Activated naive CD4-positive, alpha-beta T cell treated with anti-CD3 and anti-CD28 coated beads, Interleukin-2, amount 50 U/mL, for 72 hours (primary cell): ENCODE data around the gene CUL4A. TPM values are rescaled to one million over a fixed set of nuclear protein-coding genes. Genes with fewer than 3 reads are reported as not detected.
A peak's percentile ranks its signal among the peaks of the same experiment; 100 is the strongest.

Source experiments
- ATAC-seq, 2 donors: fragments of 150-1000 bp; cut with Tn5 transposase; 2 replicates each; pipeline ENCODE4 v1.10.0; 2021; ENCODE audit warnings: mild to moderate bottlenecking in 2 of 2, moderate library complexity in 2 of 2
- DNase-seq, 2 donors: peaks; one replicate each; pipeline ENCODE4 v3.0.0; 2021 to 2022; ENCODE audit warnings: low spot score in 2 of 2
- H3K27ac Mint-ChIP-seq, 2 donors: one replicate each; pipeline ENCODE4 v1.8.0; 2022; ENCODE audit warnings: mild to moderate bottlenecking in 2 of 2, mixed read lengths in 2 of 2
- H3K36me3 Mint-ChIP-seq, 2 donors: one replicate each; pipeline ENCODE4 v1.8.0; 2022; ENCODE audit warnings: mixed read lengths in 2 of 2
- H3K9me3 Mint-ChIP-seq, 2 donors: one replicate each; pipeline ENCODE4 v1.8.0; 2022; ENCODE audit warnings: mixed read lengths in 2 of 2
- total RNA-seq, 2 donors: library from RNA; stranded (reverse); gene quantifications; one replicate each; pipeline ENCODE4 v1.2.3, GENCODE V29; 2022

Gene CUL4A
- total RNA-seq, 2 donors from 2014 or later: 59.7 to 87.1 TPM

DNA sequence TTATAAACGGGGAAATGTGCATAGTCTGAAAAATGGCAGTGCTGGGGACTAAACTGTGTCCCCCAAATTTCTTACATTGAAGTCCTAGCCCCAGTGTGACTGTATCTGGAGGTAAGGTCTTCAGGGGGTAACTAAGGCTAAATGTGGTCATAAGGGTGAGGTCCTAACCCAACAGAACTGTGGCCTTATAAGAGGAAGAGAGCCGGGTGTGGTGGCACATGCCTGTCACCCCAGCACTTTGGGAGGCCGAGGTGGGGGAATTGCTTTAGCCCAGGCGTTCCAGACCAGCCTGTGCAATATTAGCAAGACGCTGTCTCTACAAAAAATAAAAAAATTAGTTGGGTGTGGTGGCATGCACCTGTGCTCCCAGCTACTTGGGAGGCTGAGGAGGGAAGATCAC is 33.1 kb upstream of the CUL4A start:
- peak in 1 of 2 donors; percentile 94 for ATAC-seq
- Mint-ChIP-seq H3K27ac (peak overlapping the region; percentile 74 to 94), H3K36me3 (peaks cover 18 to 40% of the 10 kb centered on the region in 2 donors), H3K9me3 (no peaks in the 10 kb centered on the region)
- no peak for DNase-seq

DNA sequence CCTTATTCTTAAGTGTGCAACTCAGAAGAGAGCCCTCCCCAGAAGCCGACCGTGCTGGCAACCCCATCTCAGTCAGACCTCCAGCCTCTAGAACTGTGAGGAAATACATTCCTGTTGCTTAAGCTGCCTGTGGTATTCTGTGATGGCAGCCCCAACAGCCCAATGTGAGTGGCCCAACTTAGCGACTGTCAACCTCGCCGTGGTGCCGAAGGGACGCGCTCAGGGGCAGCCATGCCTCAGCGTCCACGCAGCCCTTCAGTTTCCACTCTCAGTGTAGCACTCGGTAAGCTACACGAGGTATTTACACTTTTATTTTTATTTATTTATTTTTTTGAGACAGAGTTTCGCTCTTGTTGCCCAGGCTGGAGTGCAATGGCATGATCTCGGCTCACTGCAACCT is 32.6 kb upstream of the CUL4A start:
- peaks cover 18 to 40% of the 10 kb centered on the region in 2 donors for H3K36me3 Mint-ChIP-seq
- no peak for DNase-seq
- H3K27ac Mint-ChIP-seq: peak overlapping the region in 1 of 2 donors; percentile 74
- H3K9me3 Mint-ChIP-seq: no peaks in the 10 kb centered on the region
- no peak for ATAC-seq

DNA sequence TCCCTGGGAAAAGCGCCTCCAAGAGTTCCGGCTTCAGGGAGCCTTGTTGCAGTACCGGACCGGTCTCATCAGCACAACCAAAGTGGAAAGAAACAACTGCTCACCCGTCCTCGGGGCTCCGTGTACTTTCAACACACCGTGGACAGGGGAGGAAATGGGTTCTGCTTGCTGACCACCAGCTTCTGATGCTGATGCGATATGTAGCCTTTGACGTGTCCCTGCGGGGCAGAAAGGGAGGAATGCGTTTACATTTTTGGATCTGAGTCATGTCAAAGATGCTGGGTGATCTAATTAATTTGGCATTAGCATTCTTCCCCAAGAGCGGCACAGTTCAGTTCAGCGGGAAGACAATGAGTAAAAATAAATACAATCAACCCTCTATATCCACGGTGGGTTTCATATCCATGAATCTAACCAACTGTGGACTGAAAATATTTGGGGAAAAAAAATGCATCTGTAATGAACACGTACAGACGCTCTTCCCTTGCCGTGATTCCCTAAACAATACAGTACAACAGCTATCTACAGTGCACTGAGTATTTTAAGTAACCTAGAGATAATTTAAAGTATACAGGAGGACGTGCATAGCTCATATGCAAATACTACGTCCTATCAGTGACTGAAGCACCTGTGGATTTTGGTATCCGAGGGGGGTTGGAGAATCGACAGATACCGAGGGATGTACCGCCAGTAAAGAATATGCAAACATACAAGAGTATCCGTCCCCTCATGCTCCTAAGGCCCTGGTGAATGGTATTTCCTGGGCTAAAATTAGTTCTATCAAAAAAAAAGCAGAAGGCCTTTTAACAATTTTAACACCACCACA is 31.1 kb upstream of the CUL4A start:
- DNase-seq (no peak), ATAC-seq (no peak)
- no peaks in the 10 kb centered on the region for H3K9me3 Mint-ChIP-seq
- no peak overlapping the region for H3K27ac Mint-ChIP-seq
- peaks cover 18 to 40% of the 10 kb centered on the region in 2 donors for H3K36me3 Mint-ChIP-seq

GRCh38 chr13:113178896-113179167 is 30.6 kb upstream of the CUL4A start:
- Mint-ChIP-seq H3K36me3 (peaks cover 18 to 40% of the 10 kb centered on the region in 2 donors), H3K9me3 (no peaks in the 10 kb centered on the region), H3K27ac (no peak overlapping the region)
- ATAC-seq (no peak), DNase-seq (no peak)

GRCh38 chr13:113179374-113180230 is 29.8 kb upstream of the CUL4A start:
- H3K27ac Mint-ChIP-seq: no peak overlapping the region
- no peaks in the 10 kb centered on the region for H3K9me3 Mint-ChIP-seq
- DNase-seq: no peak
- H3K36me3 Mint-ChIP-seq: peaks cover 18 to 40% of the 10 kb centered on the region in 2 donors
- ATAC-seq: no peak

DNA sequence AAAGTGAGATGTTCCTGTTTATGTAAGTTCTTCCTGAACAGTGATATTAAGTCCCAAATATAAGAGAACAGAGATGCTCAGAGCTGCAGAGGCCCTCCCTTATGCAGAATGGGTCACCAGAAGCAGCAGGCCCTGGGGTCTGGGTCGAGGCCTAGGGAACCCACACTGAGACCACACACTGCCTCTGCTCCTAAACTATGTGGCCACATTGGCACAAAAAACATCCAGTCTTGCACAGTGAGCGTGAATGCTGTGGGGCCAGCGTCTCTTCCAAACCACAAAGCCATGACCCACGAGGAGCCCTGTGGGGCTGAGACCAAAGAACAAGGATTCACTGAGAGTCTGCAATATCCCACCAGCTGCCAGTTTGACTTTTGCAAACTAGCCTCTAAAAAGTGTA is 27.4 kb upstream of the CUL4A start:
- Mint-ChIP-seq H3K9me3 (no peaks in the 10 kb centered on the region), H3K27ac (peak overlapping the region; percentile 14 to 46), H3K36me3 (peaks cover 23 to 25% of the 10 kb centered on the region in 2 donors)
- ATAC-seq (no peak), DNase-seq (no peak)

DNA sequence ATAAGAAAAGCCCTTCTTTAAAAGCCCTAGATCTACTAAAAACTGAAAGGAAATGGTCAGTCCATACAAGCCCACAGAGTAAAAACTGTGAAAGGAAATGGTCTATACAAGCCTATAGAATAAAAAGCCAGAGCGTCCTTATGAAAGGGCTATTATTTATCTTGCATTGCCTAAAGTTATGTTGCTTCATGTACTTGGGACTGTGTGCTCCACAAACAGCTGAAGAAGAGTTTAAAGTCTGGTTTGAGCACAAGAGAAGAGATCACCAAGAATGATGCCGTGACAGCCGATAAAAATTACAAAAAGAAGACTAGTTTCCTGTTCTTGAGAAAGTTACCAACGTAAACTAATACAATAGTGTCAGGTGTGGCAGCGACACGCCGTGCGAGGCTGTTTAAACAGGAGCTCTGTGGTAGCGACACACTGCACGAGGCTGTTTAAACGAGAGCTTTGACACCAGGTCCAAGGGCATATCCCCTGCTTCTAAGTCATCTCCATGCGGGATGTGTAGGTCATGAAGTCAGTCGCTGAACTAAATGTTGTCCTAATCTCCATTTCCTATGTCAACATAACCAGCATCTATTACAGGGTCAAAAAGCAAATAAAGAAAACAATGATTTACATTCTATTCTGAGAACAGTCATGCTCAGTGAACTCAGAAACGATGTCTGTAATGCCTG is 25.8 kb upstream of the CUL4A start:
- ATAC-seq (no peak), DNase-seq (no peak)
- H3K36me3 Mint-ChIP-seq: peaks cover 24 to 41% of the 10 kb centered on the region in 2 donors
- no peaks in the 10 kb centered on the region for H3K9me3 Mint-ChIP-seq
- peak overlapping the region in 1 of 2 donors; percentile 50 for H3K27ac Mint-ChIP-seq

DNA sequence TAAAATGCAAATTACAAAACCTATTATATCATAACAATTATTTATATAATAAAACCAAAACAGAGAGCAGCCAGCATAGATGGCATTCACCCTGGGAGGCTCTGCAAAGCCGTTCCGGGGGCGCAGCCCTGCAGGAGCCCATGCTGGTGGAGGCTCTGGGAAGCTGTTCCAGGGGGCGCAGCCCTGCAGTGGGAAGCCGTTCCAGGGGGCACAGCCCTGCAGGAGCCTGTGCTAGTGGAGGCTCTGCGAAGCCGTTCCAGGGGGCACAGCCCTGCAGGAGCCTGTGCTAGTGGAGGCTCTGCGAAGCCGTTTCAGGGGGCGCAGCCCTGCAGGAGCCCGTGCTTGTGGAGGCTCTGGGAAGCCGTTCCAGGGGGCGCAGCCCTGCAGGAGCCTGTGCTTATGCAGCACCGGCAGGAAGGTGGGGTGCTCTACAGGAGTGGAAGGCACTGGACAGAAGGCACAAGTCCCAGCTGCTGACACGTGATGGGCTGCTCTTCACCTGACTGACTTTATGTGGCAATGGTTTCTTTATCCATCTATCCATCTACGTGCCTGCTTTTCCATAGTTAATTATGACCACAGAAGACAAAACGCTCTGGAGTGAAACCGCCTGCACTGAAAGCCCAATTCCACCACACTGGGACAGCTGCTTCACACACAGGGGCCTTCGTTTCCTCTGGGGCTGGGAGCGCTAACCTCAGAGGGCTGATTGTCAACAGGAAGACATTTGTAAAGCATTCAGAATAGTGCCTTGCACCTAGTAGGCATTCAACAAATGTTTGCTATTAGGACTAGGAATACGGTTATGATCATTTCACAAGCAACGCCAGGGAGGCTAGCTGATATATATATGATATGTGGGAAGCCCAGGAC is 24.6 kb upstream of the CUL4A start:
- DNase-seq (no peak), ATAC-seq (no peak)
- Mint-ChIP-seq H3K27ac (peak overlapping the region in 1 of 2 donors; percentile 87), H3K9me3 (peaks cover 0 to 6% of the 10 kb centered on the region in 2 donors), H3K36me3 (peaks cover 27 to 50% of the 10 kb centered on the region in 2 donors)

DNA sequence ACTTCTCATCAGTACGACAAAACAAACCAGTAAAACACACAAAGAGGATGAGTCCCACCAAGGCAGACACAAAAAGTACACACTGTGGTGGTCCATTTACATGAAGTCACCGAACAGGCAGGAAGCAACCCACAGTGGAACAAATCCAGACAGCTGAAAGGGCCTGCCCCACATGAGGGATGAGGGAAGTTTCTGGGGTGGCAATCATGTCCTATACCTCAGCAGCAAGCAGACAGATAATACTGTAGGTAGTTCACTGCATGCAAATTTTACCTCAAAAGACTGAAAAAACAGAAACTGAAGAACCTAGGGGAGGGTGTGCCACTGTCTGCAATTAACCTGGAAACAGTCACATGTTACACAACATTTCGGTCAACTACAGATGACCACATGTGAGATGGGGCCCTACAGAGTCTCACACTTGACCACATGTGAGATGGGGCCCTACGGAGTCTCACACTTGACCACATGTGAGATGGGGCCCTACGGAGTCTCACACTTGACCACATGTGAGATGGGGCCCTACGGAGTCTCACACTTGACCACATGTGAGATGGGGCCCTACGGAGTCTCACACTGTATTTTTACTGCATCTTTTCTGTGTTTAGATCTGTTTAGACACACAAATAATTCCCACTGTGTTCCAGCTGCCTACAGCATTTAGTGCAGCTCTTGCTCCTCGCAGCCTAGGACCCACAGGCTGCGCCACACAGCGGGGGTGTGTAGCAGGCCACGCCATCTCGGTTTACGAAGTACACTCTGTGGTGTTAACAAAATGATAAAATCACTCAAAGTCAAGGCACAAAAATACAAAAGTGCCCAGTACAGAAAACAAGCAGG is 23.1 kb upstream of the CUL4A start:
- DNase-seq (no peak), ATAC-seq (peak in 1 of 2 donors; percentile 71)
- H3K27ac Mint-ChIP-seq: peak overlapping the region; percentile 9 to 85
- H3K36me3 Mint-ChIP-seq: peaks cover 18 to 49% of the 10 kb centered on the region in 2 donors
- peaks cover 0 to 6% of the 10 kb centered on the region in 2 donors for H3K9me3 Mint-ChIP-seq

- peak; percentile 53 to 68 for DNase-seq
- Mint-ChIP-seq H3K27ac (peak overlapping the region; percentile 48 to 85), H3K36me3 (peaks cover 18 to 49% of the 10 kb centered on the region in 2 donors), H3K9me3 (peaks cover 0 to 6% of the 10 kb centered on the region in 2 donors)
- peak; percentile 91 to 99 for ATAC-seq
Measured at GRCh38 chr13:113187263-113187669, 22.1 kb upstream of the CUL4A start.

DNA sequence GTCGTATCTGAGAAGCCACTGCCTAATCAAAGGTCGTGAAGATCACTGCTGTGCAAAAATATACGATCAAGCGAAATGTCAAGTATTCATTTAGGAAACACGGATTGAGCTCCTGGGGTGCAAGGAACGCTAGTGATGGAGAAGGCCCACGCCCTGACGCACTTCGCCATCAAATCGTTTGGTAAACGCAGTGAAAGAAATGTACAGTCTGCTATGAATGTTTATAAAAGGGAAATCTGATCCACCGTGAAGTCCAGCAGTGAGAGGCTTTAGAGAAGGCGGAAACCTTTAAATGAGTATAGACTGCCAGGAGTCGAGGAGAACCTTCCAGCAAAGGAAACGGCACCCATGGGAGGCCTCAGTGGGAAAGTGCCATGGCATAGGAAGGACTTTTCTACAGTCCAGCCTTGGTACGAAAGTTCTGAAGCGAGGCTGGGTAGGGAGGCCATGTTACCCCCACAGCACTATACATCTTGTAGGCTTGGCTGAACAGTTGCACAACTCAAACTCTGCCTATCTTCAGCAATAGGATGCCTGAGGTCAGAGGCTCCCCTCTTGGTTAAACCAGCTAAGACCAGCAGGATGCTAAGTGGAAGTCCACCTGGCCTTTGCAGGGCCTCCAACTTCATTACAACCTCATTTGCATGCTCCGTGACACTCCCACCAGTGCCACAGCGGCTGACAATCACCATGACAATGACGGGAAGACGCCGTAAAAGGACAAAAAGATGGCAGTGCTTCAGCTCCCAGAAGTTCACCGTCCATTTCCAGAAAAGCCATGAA is 21.3 kb upstream of the CUL4A start:
- no peak for DNase-seq
- no peak for ATAC-seq
- peak overlapping the region; percentile 45 to 77 for H3K27ac Mint-ChIP-seq
- H3K9me3 Mint-ChIP-seq: peaks cover 0 to 6% of the 10 kb centered on the region in 2 donors
- H3K36me3 Mint-ChIP-seq: peaks cover 18 to 49% of the 10 kb centered on the region in 2 donors

DNA sequence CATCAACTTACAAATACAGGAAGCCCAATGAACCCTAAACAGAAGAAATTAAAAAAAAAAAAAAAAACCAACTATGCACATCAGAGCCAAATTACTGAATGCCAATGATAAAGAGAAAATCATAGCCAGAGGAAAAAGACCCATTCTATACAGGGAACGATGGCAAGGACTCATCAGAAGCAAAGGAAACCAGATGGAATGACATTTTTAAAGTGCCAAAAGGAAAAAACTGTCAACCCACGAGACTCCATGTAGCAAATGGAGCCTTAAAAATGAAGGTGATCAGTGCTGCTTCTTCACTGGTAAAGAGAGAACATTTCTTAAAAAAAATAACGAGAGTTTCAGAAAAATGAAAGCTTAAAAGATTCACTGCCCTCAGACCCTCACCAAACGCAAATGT is 19.2 kb upstream of the CUL4A start:
- DNase-seq: no peak
- Mint-ChIP-seq H3K36me3 (peaks cover 18 to 45% of the 10 kb centered on the region in 2 donors), H3K9me3 (peaks cover 0 to 6% of the 10 kb centered on the region in 2 donors), H3K27ac (no peak overlapping the region)
- ATAC-seq: no peak

- H3K36me3 Mint-ChIP-seq: peaks cover 18 to 32% of the 10 kb centered on the region in 2 donors
- DNase-seq (no peak), ATAC-seq (no peak)
- peaks cover 0 to 6% of the 10 kb centered on the region in 2 donors for H3K9me3 Mint-ChIP-seq
- no peak overlapping the region for H3K27ac Mint-ChIP-seq
Measured at GRCh38 chr13:113192279-113192678, 17.1 kb upstream of the CUL4A start.

DNA sequence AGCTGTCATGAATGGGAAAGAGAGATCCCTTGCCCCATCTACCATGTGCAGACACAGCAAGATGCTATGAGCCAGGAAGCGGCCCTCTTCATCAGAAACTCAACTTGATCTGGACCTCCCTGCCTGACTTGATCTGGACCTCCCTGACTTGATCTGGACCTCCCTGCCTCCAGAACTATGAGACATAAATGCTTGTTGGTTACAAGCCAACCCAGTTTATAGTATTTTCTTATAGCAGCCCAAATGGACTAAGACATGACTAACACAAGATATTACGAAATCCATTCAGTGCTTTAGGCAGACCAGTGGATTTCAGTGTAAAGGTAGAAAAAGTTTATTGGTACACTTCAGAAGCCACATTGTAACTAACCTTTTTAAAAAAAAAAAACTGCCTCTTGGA is 16.5 kb upstream of the CUL4A start:
- DNase-seq (no peak), ATAC-seq (no peak)
- H3K9me3 Mint-ChIP-seq: peaks cover 0 to 6% of the 10 kb centered on the region in 2 donors
- H3K36me3 Mint-ChIP-seq: peaks cover 16 to 26% of the 10 kb centered on the region in 2 donors
- peak overlapping the region in 1 of 2 donors; percentile 60 for H3K27ac Mint-ChIP-seq

GRCh38 chr13:113195360-113195759 is 14.1 kb upstream of the CUL4A start:
- DNase-seq: no peak
- H3K36me3 Mint-ChIP-seq: peaks cover 0 to 2% of the 10 kb centered on the region in 2 donors
- ATAC-seq: no peak
- no peak overlapping the region for H3K27ac Mint-ChIP-seq
- no peaks in the 10 kb centered on the region for H3K9me3 Mint-ChIP-seq
